Activated gamma-delta T cell treated with Interleukin-2 at 50 U/mL for 16 hours (primary cell): Measurements from ENCODE around the gene OGDH.

Source experiments
- DNase-seq: peaks from one replicate; pipeline ENCODE4 v3.0.0-alpha.2; 2020

OGDH gene

GRCh38 chr7:44748948-44749731, 142.7 kb downstream of the OGDH start:
- peak; percentile 17 for DNase-seq

- no peak for DNase-seq
Measured at GRCh38 chr7:44749992-44750391, 143.6 kb downstream of the OGDH start.

- no peak for DNase-seq
Measured at GRCh38 chr7:44750424-44750823, 144.0 kb downstream of the OGDH start.

GRCh38 chr7:44750921-44751571, 144.6 kb downstream of the OGDH start:
- peak; percentile 20 for DNase-seq

- DNase-seq: no peak
Measured at GRCh38 chr7:44752822-44753221, 146.4 kb downstream of the OGDH start.

DNA sequence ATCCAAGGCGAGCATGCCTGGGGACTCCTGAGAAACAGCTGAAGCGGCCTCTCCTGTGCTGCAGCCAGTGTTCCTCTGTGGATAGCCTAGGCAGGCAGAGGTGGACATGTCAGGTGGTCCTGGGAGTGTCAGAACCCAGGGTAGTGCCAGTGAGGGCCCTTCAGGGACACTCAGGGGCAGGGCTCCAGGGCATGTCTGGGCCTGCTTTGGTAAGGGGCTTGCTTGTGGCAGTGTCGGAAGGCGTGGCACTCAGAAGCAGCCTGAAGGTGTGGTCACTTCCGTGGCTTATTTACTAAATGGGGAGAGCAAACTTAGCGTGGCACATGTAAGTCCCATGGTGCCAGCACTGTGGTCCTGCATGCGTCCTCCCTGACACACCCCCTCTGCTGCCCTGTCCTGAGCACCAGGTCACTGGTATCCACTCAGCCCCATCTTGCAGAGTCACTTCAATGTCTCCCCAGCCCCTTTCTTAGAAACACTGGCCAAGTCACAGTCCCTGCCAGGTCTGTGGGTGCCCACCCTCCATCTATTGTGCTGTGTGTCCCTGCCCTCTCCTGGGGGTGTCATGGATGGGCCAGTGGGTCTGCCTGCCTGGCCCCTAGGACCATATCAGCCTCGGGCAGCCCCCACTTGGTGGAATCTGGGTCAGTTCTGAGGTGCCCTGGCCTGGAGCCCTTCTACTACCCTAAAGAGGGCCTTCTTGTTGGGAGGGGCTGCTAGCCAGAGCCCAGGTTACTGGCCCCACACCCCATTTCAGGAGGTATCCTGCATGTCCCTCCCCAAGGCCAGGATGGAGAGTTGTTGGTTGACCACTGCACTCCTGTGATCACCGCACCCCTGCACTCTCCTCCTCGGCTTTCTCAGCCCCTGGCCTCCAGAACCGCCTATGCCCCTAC, 148.6 kb downstream of the OGDH start:
- no peak for DNase-seq

DNA sequence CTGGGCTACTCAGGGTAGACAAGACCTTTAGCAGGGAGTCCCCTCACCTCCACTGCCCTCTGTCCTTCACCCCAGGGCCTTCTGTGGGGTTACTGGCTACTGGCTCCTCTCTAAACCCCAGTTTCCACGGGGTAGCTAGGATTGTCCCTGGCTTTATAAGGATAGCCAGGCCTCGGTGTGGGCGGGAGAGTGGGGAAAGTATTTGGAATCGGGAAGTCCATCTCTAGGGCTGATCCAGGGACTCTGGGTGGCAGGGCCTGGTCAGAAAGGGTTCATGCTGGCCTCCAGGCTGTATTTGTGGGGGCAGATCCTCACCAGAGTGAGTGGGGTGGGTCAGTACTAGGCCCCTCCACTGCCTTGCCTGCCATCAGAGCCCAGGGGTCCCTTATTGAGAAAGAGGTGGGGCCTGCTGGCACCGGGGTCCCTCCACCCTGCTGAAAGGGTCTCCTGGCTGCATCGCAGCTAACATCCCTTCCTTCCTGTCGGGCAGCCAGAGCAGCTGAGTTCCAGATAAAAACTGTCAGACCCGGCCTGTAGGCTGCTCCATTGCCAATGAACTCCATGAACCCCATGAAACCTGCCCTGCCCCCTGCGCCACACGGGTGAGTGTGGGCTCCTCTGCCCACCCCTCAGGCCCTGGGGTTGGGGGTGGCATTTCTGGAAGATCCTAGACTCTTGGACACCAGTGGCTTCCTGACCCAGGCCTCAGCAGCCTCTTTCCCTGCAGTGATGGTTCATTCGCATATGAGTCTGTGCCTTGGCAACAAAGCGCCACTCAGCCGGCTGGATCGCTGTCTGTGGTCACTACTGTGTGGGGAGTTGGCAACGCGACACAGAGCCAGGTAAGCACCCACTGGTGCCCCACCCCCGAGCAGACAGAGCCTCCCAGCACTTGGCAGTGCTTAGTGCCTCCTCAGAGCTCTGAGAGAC, 149.5 kb downstream of the OGDH start:
- DNase-seq: no peak

- no peak for DNase-seq
Measured at GRCh38 chr7:44756904-44757303, 150.5 kb downstream of the OGDH start.

DNA sequence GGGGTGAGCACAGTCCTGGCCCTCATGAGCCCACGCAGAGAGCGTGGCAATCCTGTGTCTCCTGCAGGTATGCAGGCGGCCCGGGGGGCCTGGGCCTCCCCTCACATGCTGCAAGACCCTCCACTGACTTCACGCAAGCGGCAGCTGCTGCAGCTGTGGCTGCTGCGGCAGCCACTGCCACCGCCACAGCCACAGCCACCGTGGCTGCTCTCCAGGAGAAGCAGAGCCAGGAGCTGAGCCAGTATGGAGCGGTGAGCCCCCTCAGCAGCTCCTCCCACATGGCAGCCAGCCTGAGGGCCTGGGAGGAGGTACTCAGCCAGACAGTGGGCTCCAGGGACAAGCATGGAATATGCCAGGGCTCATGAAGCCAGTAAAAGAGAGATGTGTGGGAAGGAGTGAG, 150.9 kb downstream of the OGDH start:
- no peak for DNase-seq

- DNase-seq: no peak
Measured at GRCh38 chr7:44757739-44758138, 151.3 kb downstream of the OGDH start.
